BJ (cell line): Measurements from ENCODE around the gene POLR1A. TPM values are rescaled to one million over a fixed set of nuclear protein-coding genes. Genes with fewer than 3 reads are reported as not detected.

Experiments
- CTCF ChIA-PET: fragments of 350-600 bp; formaldehyde crosslinking; extraction: SDS; loops from one replicate; lab custom pipeline; 2021; ENCODE audit warnings: antibody characterized with exemption, inconsistent platforms; lab: Yijun Ruan, JAX
- POLR2A ChIA-PET: fragments of 300-600 bp; sonication (Branson Sonifier 250); formaldehyde crosslinking; extraction: SDS; loops from one replicate; lab custom pipeline; 2021; ENCODE audit warnings: antibody characterized with exemption; lab: Charles Lee
- DNase-seq: peaks from one replicate; pipeline ENCODE4 v3.0.0-alpha.2; 2011; ENCODE audit warnings: low read depth
- H3K27me3 ChIP-seq: 2 replicates; pipeline ENCODE4 v1.6.0; 2011; ENCODE audit warnings: low read length; ENCODE audit not compliant: control insufficient read depth, insufficient read depth
- H3K36me3 ChIP-seq: 2 replicates; pipeline ENCODE4 v1.5.1; 2011; ENCODE audit warnings: low read length; ENCODE audit not compliant: control insufficient read depth, insufficient read depth
- H3K4me3 ChIP-seq: 2 replicates; pipeline ENCODE4 v1.5.1; 2011; ENCODE audit warnings: low read depth, mild to moderate bottlenecking, control low read depth, low read length
- polyA plus RNA-seq: library from polyadenylated mRNA; depleted of rRNA; stranded (reverse); fragments of >200 nt; gene quantifications from 2 replicates; pipeline ENCODE4 v1.2.3, GENCODE V29; 2011
- TF ChIP-seq, protein P1 (sequence below): IDR thresholded peaks from 2 replicates; pipeline ENCODE4 v1.5.1; 2011; ENCODE audit warnings: low read depth, mild to moderate bottlenecking, control low read depth, inconsistent platforms, low read length, moderate library complexity; ENCODE audit not compliant: insufficient read depth

POLR1A gene
- polyA plus RNA-seq, 1 experiment: 8.0 TPM

DNA sequence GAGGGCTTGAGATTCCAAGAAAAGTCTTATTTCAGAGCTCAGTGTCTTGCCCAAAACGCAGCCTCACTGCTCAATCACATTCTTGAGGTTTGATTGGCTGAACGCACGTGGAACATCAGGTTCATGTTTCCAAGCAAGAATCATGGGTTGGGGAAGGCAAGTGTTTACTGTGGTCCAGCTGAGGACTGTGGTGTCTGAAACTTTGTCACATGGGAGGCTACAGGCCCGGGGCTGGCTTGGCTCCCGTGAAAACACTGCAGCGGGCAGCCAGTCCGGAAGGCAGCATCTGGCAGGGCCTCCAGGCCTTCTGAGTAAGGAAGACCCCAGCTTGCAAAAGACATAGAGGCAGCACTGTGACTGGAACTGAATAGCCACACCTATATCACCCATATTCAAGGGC is 84.7 kb downstream of the POLR1A start:
- H3K36me3 ChIP-seq: peaks cover 2% of the 10 kb centered on the region; the same call in 1 of the 2 replicates
- CTCF ChIA-PET: interaction anchor here (0.7 to 3.4 kb wide), 5 partner anchors 14 to 133 kb away, joined by 3 to 15 read pairs (median 7); partner anchors contain the start of gene ST3GAL5
- TF ChIP-seq, protein P1, sequence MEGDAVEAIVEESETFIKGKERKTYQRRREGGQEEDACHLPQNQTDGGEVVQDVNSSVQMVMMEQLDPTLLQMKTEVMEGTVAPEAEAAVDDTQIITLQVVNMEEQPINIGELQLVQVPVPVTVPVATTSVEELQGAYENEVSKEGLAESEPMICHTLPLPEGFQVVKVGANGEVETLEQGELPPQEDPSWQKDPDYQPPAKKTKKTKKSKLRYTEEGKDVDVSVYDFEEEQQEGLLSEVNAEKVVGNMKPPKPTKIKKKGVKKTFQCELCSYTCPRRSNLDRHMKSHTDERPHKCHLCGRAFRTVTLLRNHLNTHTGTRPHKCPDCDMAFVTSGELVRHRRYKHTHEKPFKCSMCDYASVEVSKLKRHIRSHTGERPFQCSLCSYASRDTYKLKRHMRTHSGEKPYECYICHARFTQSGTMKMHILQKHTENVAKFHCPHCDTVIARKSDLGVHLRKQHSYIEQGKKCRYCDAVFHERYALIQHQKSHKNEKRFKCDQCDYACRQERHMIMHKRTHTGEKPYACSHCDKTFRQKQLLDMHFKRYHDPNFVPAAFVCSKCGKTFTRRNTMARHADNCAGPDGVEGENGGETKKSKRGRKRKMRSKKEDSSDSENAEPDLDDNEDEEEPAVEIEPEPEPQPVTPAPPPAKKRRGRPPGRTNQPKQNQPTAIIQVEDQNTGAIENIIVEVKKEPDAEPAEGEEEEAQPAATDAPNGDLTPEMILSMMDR: no peak
- POLR2A ChIA-PET: no interaction called here
- no peak overlapping the region for H3K4me3 ChIP-seq
- H3K27me3 ChIP-seq: no peaks in the 10 kb centered on the region; the same call in 1 of the 2 replicates
- no peak for DNase-seq

DNA sequence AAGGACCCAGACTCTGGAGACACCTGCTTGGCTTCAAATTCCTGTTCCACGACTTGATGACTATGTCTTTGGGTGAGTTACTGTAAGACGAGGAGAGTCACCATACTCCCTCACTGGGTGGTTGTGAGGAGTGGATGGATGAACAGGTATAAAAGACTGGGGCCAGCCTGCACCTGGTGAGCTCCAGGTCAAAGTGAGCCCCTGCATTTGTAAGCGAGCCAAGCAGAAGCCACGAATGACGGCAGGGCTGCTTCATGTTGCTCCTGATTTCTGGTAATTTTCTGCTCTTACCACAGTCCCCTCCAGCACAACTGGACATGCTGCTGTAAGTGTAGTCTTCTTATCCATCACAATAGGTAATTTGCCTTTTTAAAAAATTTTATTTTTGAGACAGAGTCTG is 86.6 kb downstream of the POLR1A start:
- POLR2A ChIA-PET: no interaction called here
- DNase-seq: no peak
- Histone ChIP-seq H3K36me3 (no peaks in the 10 kb centered on the region), H3K4me3 (no peak overlapping the region), H3K27me3 (no peaks in the 10 kb centered on the region; the same call in 1 of the 2 replicates)
- TF ChIP-seq, protein P1: no peak
- CTCF ChIA-PET: interaction anchor here (0.5 to 0.6 kb wide), 2 partner anchors 67 to 72 kb away, joined by 3 read pairs; no protein-coding TSS in a partner anchor

DNA sequence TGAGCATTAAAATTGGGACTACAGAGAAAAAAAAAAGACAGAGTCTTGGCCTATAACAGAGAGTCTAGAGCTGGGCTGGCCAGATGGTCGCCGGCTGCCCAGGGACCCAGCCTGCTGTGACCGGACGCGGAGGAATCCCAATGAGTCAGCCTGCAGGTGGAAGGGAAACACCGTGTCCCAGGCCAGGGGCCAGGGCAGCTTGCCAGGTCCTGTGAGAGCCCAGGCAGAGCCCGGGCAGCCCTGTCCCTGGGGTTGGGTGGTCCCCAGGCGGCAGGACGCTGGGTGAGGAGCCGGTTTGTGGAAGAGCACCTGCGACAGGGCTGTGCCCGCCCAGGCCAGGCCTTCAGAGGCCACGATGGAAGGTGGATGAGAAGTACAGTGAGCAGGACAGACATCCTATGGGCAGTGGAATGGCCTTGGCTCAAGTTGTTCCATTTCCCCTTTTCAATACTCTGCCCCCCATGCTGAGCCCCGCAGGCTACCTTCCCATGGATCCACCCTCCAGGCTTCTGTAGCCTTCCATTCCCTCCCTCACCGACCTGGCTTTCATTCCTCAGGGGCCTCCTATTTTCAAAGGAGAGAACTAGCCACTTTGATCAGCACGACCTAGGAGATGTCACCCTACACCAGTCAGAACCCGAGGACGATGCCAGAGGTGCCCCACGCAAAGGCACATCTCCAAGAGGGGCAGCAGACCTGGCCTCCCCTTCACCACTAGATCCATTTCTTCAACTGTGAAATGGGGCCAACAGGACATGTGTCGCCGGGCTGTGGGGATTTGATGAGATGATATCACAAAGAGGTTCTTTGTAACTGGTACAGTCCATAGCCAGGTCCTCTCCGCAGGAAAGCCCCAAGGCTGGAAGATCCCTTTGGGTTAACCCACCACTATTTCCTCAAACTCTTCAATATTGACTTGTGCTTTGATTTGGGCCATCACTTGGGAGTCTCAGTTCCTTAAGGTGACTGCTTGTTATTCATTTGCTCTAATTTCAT is 87.5 kb downstream of the POLR1A start:
- Histone ChIP-seq H3K4me3 (no peak overlapping the region), H3K27me3 (no peaks in the 10 kb centered on the region; the same call in 1 of the 2 replicates), H3K36me3 (no peaks in the 10 kb centered on the region)
- CTCF ChIA-PET: interaction anchor here (0.7 to 1.7 kb wide), 2 partner anchors 13 to 129 kb away, joined by 3 to 5 read pairs; no protein-coding TSS in a partner anchor
- DNase-seq: no peak
- TF ChIP-seq, protein P1: no peak
- POLR2A ChIA-PET: no interaction called here

DNA sequence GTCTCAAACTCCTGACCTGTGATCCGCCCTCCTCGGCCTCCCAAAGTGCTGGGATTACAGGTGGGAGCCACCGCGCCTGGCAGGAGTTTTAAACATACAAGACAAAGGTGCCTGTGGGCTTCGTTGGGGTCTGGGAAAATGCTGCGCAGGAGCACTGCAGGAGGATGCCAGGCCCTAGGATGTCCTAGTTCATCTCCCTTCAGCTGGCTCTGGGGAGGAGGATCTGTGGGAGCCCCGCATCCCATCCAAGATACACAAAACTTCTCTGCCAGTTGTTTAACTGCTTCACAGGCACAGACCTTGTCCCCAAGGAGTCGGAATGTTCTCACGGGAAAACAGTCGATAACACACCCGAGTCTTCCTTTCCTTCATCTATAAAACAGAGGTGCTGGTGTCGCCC is 89.1 kb downstream of the POLR1A start:
- no peak for DNase-seq
- POLR2A ChIA-PET: no interaction called here
- TF ChIP-seq, protein P1: no peak
- CTCF ChIA-PET: interaction anchor here (0.6 to 1.7 kb wide), 3 partner anchors 11 to 127 kb away, joined by 3 to 5 read pairs (median 3); no protein-coding TSS in a partner anchor
- H3K27me3 ChIP-seq: no peaks in the 10 kb centered on the region; the same call in 1 of the 2 replicates
- H3K4me3 ChIP-seq: no peak overlapping the region
- H3K36me3 ChIP-seq: no peaks in the 10 kb centered on the region

DNA sequence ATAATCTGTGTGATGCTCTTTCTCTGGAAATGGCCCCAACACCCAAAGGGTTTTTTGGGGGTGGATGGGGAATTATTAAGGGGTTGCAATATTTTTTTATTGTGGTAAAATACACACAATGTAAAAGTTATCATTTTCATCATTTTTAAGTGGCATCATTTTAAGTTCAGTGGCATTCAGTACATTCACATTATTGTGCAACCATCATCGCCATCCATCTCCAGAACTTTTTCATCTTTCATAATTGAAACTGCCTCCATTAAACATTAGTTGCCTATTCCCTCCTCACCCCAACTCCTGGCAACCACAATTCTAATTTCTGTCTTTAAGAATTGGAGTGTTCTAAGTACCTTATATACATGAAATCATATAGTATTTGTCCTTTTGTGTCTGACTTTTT is 90.0 kb downstream of the POLR1A start:
- no peaks in the 10 kb centered on the region; the same call in 1 of the 2 replicates for H3K27me3 ChIP-seq
- H3K4me3 ChIP-seq: no peak overlapping the region
- no peak for DNase-seq
- ChIA-PET POLR2A (no interaction called here), CTCF (interaction anchor here (1.3 to 2.2 kb wide), 2 partner anchors 12 to 187 kb away, joined by 3 to 6 read pairs; no protein-coding TSS in a partner anchor)
- H3K36me3 ChIP-seq: no peaks in the 10 kb centered on the region
- TF ChIP-seq, protein P1: no peak
